Measurements from ENCODE around the gene ERGIC1.

ERGIC1 gene

DNA sequence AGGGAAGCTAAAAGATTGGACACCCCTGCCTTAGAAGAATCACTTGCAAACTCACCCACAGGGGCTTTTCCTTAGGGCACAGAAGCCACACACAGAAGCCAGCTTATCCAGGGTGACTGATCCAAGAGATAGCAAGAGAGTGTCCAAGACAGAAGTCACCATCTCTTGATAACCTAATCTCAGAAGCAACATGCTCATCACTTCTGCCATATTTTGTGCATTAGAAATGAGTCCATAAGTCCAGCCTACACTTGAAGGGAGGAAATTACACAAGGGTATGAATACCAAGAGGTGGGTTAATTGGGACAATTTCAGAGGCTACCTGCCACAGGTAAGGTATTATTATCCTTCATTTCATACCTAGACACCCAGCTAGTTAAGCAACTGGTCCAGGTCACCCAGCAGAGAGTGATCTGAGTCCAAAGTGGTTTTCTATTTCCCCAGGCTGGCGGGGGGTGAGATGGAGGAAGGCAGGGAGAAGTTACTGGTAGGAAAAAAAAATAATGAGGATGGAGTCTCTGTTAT is 3.7 kb upstream of the ERGIC1 start:
- no peak for DNase-seq (ENCODE audit: low read depth)
- no peak overlapping the region for H3K4me3 ChIP-seq (replicated peaks; ENCODE audit: low read depth, low read length)
- TF ChIP-seq, protein P1, sequence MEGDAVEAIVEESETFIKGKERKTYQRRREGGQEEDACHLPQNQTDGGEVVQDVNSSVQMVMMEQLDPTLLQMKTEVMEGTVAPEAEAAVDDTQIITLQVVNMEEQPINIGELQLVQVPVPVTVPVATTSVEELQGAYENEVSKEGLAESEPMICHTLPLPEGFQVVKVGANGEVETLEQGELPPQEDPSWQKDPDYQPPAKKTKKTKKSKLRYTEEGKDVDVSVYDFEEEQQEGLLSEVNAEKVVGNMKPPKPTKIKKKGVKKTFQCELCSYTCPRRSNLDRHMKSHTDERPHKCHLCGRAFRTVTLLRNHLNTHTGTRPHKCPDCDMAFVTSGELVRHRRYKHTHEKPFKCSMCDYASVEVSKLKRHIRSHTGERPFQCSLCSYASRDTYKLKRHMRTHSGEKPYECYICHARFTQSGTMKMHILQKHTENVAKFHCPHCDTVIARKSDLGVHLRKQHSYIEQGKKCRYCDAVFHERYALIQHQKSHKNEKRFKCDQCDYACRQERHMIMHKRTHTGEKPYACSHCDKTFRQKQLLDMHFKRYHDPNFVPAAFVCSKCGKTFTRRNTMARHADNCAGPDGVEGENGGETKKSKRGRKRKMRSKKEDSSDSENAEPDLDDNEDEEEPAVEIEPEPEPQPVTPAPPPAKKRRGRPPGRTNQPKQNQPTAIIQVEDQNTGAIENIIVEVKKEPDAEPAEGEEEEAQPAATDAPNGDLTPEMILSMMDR (IDR thresholded peaks at IDR 0.05; ENCODE audit: low read length, missing control alignments), result no peak

DNA sequence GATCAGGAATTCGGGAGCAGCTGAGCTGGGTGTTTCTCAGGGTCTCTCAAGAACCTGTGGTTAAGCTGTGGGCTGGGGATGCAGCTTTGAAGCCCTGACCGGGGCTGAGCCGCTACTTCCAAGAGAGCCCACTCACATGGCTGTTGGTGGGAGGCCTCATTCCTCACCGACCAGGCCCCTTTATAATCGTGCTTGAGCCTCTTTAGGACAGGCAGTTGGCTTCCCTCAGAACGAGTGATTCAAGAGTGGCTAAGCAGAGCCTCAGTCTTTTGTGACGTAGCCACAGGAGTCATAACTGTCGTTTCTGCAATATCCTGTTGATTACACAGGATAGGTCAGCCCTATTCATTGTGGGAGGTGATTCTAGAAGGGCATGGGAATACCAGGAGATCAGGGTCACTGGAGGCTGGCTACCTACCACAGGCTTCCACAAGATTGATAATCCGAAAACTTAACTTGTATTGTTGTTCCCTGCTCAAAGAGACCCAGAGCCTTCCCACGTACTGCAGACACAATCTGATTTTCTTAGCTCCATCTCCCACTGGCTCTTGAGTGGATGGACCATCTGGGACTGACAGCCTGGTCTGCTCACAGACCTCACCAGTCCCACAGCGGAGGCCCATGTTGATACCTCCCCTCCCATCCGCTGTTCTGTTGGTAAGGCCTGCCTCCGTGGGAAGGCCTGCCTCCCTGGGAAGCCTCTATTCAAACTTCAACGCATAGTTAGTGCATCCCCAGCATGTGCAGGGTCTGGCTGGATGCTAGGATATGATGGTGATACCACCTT is 3.0 kb upstream of the ERGIC1 start:
- TF ChIP-seq, protein P1 (IDR thresholded peaks at IDR 0.05; ENCODE audit: low read length, missing control alignments), result no peak
- H3K4me3 ChIP-seq (replicated peaks; ENCODE audit: low read depth, low read length), result no peak overlapping the region
- peak; percentile 98 for DNase-seq (ENCODE audit: low read depth)

DNA sequence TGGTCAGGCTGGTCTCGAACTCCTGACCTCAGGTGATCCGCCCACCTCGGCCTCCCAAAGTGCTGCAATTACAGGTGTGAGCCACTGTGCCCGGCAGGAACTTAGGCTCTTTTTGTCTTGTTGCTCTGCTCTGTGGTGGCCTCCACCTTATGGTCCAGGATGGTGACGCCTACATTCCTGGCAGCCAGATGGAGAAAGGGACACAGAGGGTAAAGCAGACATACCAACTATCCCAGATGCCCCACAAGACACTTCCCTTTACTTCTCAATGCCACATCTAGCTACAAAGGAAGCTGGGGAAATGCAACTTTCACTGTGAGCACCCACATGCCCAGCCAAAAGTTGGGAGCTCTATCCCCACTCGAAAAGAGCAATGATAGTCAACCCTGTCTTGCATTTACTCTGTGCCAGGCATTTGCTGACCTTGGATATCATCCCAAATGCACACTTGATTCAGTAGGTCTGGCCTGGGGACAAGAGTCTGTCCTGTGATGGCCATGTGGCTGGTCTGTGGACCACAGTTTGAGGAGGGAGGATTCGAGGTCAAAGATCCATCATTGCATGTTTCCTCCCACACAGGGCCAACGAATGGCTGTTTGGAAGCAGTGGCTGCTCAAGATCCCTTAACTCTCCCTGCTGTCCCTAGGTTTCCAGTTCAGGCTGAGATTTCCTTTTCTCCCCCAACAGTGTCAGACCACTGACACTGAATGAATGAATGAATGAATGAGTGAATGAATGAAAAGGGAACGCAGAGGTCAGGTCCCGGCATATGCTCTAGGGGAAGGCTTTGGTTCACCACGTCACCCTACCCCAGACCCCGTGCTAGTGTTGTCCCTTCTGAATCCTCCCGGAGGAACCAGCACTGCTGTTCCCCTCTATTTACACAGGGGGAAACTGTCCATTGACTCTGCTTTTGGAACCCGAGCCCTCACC is 1.4 kb upstream of the ERGIC1 start:
- TF ChIP-seq, protein P1 (IDR thresholded peaks at IDR 0.05; ENCODE audit: low read length, missing control alignments), result no peak
- no peak for DNase-seq (ENCODE audit: low read depth)
- no peak overlapping the region for H3K4me3 ChIP-seq (replicated peaks; ENCODE audit: low read depth, low read length)

DNA sequence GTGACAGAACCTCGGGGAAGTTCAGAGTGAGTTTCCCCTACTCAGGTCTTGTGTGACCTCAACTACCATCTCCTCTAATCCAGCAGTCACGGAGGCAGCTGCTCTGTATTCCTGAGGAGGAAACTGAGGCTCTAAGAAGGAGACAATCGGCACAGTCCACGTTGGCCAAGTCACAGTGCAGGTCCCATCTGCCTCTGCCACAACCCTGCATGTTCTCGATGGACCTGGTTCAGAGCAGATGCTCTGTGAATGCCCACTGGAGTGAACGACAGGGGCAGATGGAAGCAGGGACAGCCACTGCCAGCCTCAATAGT is 722 bp upstream of the ERGIC1 start:
- no peak overlapping the region for H3K4me3 ChIP-seq (replicated peaks; ENCODE audit: low read depth, low read length)
- no peak for DNase-seq (ENCODE audit: low read depth)
- TF ChIP-seq, protein P1 (IDR thresholded peaks at IDR 0.05; ENCODE audit: low read length, missing control alignments), result no peak

GRCh38 chr5:172834415-172835289 is 601 bp downstream of the ERGIC1 start:
- peak; percentile 35 for DNase-seq (ENCODE audit: low read depth)
- peak overlapping the region; percentile 91 for H3K4me3 ChIP-seq (replicated peaks; ENCODE audit: low read depth, low read length)
- TF ChIP-seq, protein P1 (IDR thresholded peaks at IDR 0.05; ENCODE audit: low read length, missing control alignments), result no peak

DNA sequence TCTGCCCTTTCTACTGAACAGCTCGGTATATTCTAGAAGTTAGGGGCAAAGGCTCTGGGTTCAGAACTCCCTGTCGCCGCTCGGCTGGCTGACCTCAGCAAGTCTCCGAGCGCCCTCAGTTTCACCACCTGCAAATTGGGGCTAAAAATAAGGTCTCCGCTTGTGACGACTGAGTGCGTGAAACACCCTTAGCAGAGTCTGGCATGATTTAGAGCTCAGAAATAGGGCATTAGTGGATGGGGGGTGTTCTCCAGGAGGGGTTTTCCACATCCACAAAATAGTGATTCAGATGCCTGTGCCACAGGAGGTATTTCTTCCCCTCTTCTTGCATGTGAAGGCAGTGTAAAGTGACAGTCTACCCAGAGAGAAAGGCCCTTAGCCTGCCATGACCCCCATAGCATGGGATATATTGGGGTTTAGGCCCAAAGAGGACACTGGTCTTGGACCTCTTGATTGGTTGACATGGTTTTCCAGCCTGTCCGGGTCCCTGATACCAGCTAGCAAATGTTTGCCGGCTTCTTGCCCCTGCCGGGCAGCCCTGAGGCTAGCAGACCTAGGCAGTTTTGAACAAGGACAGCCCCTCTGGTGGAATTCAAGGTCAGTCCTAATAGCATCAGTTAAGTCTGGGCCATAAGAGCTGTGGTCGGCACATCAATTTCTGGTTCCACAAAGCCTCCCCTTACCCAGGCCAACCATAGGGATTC is 1.4 kb downstream of the ERGIC1 start:
- TF ChIP-seq, protein P1 (IDR thresholded peaks at IDR 0.05; ENCODE audit: low read length, missing control alignments), result no peak
- DNase-seq (ENCODE audit: low read depth), result no peak
- peak overlapping the region; percentile 91 for H3K4me3 ChIP-seq (replicated peaks; ENCODE audit: low read depth, low read length)

All from fibroblast of pulmonary artery (primary cell).